Measurements from ENCODE around the gene PRKAG2.

Gene PRKAG2

GRCh38 chr7:151633516-151633812, 243.5 kb downstream of the PRKAG2 start:
- Histone ChIP-seq H3K4me3 (ENCODE audit: low read depth, low read length) (no peak overlapping the region), H3K36me3 (replicated peaks) (no peaks in the 10 kb centered on the region), H3K27ac (no peak overlapping the region), H3K27me3 (replicated peaks) (no peaks in the 10 kb centered on the region)
- no peak for DNase-seq
- TF ChIP-seq CTCF (IDR thresholded peaks at IDR 0.05; ENCODE audit: low read depth, low read length, missing control alignments) = no peak
- in situ Hi-C loops (cut with HindIII; ENCODE audit: low pct_ligation_motif_present, low sequenced_read_pairs) = no loop called here

- Histone ChIP-seq H3K36me3 (replicated peaks) (no peaks in the 10 kb centered on the region), H3K27me3 (replicated peaks) (no peaks in the 10 kb centered on the region), H3K27ac (peak overlapping the region; percentile 54), H3K4me3 (ENCODE audit: low read depth, low read length) (peak overlapping the region; percentile 84)
- in situ Hi-C loops (cut with HindIII; ENCODE audit: low pct_ligation_motif_present, low sequenced_read_pairs) = no loop called here
- TF ChIP-seq CTCF (IDR thresholded peaks at IDR 0.05; ENCODE audit: low read depth, low read length, missing control alignments) = no peak
- DNase-seq = peak; percentile 52
Measured at GRCh38 chr7:151632750-151633515, 244.0 kb downstream of the PRKAG2 start.

- no peaks in the 10 kb centered on the region for H3K36me3 ChIP-seq (replicated peaks)
- H3K27me3 ChIP-seq (replicated peaks) = no peaks in the 10 kb centered on the region
- in situ Hi-C loops (cut with HindIII; ENCODE audit: low pct_ligation_motif_present, low sequenced_read_pairs) = no loop called here
- TF ChIP-seq CTCF (IDR thresholded peaks at IDR 0.05; ENCODE audit: low read depth, low read length, missing control alignments) = peak; percentile 14
- H3K27ac ChIP-seq = peak overlapping the region; percentile 65
- peak overlapping the region; percentile 84 for H3K4me3 ChIP-seq (ENCODE audit: low read depth, low read length)
- peak; percentile 51 for DNase-seq
Measured at GRCh38 chr7:151631953-151632749, 244.8 kb downstream of the PRKAG2 start.

- in situ Hi-C loops (cut with HindIII; ENCODE audit: low pct_ligation_motif_present, low sequenced_read_pairs) = no loop called here
- peak; percentile 36 for DNase-seq
- peak overlapping the region; percentile 65 for H3K27ac ChIP-seq
- no peaks in the 10 kb centered on the region for H3K36me3 ChIP-seq (replicated peaks)
- TF ChIP-seq CTCF (IDR thresholded peaks at IDR 0.05; ENCODE audit: low read depth, low read length, missing control alignments) = peak; percentile 42
- H3K4me3 ChIP-seq (ENCODE audit: low read depth, low read length) = peak overlapping the region; percentile 84
- H3K27me3 ChIP-seq (replicated peaks) = no peaks in the 10 kb centered on the region
Measured at GRCh38 chr7:151631570-151631952, 245.4 kb downstream of the PRKAG2 start.

- peak overlapping the region; percentile 65 for H3K27ac ChIP-seq
- DNase-seq = peak; percentile 20
- no peak for TF ChIP-seq CTCF (IDR thresholded peaks at IDR 0.05; ENCODE audit: low read depth, low read length, missing control alignments)
- in situ Hi-C loops (cut with HindIII; ENCODE audit: low pct_ligation_motif_present, low sequenced_read_pairs) = no loop called here
- peak overlapping the region; percentile 84 for H3K4me3 ChIP-seq (ENCODE audit: low read depth, low read length)
- no peaks in the 10 kb centered on the region for H3K36me3 ChIP-seq (replicated peaks)
- H3K27me3 ChIP-seq (replicated peaks) = no peaks in the 10 kb centered on the region
Measured at GRCh38 chr7:151630851-151631569, 245.9 kb downstream of the PRKAG2 start.

All from brain microvascular endothelial cell (primary cell).